GM13976 (cell line): ENCODE measurements around the gene MYOF.

Source experiments
- DNase-seq: peaks from one replicate; pipeline ENCODE4 v3.0.0; 2012; ENCODE audit warnings: low spot score
- in situ Hi-C: fragments of 300-500 bp; cut with MboI; formaldehyde crosslinking; loops from one replicate; pipeline ENCODE4 v1.12.0; 2022; ENCODE audit warnings: low sequenced_read_pairs, mixed read lengths, inconsistent platforms; ENCODE audit not compliant: unreplicated experiment
- TF ChIP-seq, protein P1 (sequence below): IDR thresholded peaks from 2 replicates; pipeline ENCODE4 v1.5.1; 2012; ENCODE audit warnings: borderline replicate concordance, mild to moderate bottlenecking; ENCODE audit not compliant: insufficient read depth; ENCODE audit errors: extremely low read depth, missing control alignments, control extremely low read depth

MYOF gene

DNA sequence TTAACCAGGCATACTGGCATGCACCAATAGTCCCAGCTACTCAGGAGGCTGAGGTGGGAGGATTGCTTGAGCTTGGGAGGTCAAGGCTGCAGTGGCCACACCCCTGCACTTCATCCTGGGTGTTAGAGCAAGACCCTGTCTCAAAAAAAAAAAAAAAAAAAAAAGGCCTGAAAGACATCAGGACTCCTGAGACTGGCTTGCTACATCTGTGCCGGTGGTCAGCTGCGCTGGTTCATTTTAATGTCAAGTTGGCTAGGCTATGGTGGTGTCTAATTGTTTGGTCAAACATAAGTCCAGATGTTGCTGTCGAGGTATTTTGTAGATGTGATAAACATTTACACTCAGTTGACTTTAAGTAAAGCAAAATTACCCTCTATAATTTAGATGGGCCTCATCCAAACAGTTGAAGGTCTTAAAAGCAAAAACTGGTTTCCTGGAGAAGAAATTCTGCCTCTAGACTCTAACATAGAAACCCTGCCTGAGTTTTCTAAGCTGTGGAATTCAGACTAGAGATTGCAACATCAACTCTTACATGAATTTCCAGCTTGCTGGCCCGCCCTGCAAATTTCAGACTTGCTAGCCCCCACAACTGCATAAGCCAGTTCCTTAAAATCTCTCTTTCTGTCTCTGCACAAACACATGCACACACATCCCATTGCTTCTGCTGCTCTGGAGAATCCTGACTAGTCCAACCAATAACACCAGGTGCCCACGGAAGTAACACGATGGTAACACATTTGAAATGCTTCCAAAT lies 18.2 kb downstream of the MYOF start:
- in situ Hi-C loops: no loop called here
- TF ChIP-seq, protein P1, sequence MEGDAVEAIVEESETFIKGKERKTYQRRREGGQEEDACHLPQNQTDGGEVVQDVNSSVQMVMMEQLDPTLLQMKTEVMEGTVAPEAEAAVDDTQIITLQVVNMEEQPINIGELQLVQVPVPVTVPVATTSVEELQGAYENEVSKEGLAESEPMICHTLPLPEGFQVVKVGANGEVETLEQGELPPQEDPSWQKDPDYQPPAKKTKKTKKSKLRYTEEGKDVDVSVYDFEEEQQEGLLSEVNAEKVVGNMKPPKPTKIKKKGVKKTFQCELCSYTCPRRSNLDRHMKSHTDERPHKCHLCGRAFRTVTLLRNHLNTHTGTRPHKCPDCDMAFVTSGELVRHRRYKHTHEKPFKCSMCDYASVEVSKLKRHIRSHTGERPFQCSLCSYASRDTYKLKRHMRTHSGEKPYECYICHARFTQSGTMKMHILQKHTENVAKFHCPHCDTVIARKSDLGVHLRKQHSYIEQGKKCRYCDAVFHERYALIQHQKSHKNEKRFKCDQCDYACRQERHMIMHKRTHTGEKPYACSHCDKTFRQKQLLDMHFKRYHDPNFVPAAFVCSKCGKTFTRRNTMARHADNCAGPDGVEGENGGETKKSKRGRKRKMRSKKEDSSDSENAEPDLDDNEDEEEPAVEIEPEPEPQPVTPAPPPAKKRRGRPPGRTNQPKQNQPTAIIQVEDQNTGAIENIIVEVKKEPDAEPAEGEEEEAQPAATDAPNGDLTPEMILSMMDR: no peak
- no peak for DNase-seq

DNA sequence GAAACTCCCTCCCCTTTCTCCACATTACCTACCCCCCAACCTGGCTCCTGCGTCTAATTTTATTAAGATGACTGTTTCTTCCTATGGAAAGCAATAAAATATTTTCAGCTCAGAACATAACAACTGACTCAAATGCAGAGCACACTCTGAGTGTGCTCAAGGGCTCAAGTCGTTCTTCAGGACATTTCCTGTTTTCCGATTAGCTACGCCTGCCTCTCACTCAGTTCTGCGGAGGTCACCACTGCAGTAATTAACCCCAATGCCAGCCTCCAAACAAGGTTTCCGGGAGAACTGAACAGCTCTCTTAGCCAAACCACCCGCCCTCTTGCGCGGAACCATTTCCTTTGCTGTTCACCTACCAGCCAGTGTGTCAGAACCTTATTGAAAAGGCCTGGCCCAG lies 19.3 kb downstream of the MYOF start:
- no peak for DNase-seq
- in situ Hi-C loops: no loop called here
- TF ChIP-seq, protein P1: no peak

DNA sequence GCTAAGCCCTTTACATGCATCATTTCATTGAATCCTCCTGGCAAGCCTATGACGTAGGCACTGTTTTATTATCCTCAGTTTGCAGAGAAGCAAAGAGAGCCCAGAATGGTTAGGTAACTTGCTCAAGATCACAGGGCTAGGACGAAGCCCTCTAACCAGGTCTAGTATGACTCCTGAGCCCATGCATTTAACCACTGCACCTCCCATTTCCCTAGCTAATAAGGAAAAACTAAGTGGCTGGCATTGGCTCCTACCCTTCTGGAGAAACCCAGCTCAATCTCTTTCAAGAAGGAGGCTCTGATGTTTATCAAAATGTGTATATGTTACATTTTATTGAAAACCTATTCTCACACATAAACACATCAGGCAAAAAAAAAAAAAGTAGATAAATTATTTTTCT lies 19.8 kb downstream of the MYOF start:
- no peak for DNase-seq
- TF ChIP-seq, protein P1: no peak
- in situ Hi-C loops: no loop called here

DNA sequence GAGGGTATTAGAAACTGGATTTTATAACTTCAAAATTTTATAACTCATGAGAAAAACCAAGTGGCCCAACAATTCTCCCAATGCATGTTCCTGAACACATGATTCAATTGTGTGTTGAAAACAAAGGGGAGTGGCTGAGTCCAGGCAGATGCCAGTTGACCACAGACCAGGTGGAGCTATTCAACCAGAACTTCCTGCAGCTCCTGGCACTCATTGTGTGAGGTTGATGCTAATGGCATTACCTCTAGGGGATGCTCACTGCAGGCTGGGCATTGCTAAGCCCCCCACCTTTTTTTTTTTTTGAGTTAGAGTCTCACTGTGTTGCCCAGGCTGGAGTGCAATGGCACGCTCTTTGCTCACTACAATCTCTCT lies 20.3 kb downstream of the MYOF start:
- TF ChIP-seq, protein P1: no peak
- DNase-seq: no peak
- in situ Hi-C loops: no loop called here

DNA sequence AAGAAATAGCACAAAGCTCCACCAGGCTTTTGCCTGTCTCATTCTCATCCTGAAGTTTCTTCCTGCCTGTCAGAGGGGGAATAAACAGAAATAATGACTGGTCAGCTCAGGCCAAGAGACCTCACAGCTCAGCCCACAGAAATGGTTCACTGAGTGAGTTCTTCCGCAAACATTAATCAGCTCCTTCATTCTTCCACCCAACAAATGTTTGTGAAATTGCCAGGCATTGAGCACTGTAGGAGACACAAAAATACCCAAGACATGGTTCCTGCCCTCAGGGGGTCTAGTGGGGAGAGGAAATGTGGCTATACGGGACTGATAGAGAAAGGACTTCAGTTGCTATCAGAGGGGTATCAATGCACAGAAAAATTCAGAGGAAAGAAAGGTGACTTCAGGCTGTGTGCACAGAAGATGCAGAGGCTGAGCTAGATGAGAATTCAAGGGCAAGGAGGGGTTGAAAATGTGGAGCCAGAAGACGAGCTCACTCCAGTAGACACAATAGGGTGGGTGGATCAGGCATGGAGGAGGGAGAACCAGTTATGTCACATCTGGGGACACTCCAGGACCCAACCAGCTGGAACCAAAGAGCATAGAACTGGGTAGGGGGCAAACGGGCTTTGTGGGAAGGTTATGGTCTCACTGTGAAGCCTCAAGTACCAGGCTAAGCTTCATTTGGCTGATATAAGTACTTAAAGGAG lies 20.9 kb downstream of the MYOF start:
- in situ Hi-C loops: no loop called here
- TF ChIP-seq, protein P1: no peak
- no peak for DNase-seq

GRCh38 chr10:93459466-93459865 lies 22.7 kb downstream of the MYOF start:
- in situ Hi-C loops: no loop called here
- TF ChIP-seq, protein P1: no peak
- DNase-seq: no peak
